K562 (cell line): ENCODE data around the gene GABPB2. TPM values are rescaled to one million over a fixed set of nuclear protein-coding genes. Genes with fewer than 3 reads are reported as not detected.

Experiments used
- ATAC-seq: fragments of 200-7000 bp; cut with Tn5 transposase; 3 replicates; pipeline ENCODE4 v1.9.1; 2020; ENCODE audit warnings: moderate library complexity
- BruUV-seq: library from RNA; stranded (reverse); fragments of 400-500 nt; replicated peaks from 2 replicates; lab custom pipeline; 2021; lab: Mats Ljungman, UMichigan
- CTCF ChIA-PET: fragments of 300-600 bp; formaldehyde crosslinking; extraction: SDS; loops from one replicate; lab custom pipeline; 2021; ENCODE audit warnings: low intra/inter-chr PET ratio; lab: Yijun Ruan, JAX
- POLR2A ChIA-PET: fragments of 300-600, 350-650 bp; sonication (Branson Sonifier 250); formaldehyde crosslinking; extraction: SDS; loops from one replicate; lab custom pipeline; 2021; ENCODE audit warnings: antibody characterized with exemption, inconsistent platforms; lab: Yijun Ruan, JAX
- DNase-seq, 4 experiments: peaks; one replicate each; pipeline versions ENCODE4 v3.0.0 to v3.0.0-alpha.2; 2011 to 2018; ENCODE audit warnings: low spot score in 3 of 4, mixed read lengths in 3 of 4; ENCODE audit errors: extremely low read depth in 1 of 4
- FAIRE-seq: peaks from 2 replicates; lab custom pipeline; 2011; peaks lifted over from hg19 to GRCh38; lab: Jason Lieb, UNC
- H2AFZ ChIP-seq: 2 replicates; pipeline ENCODE4 v1.6.0; 2011; ENCODE audit warnings: low read depth, low read length, control low read depth, inconsistent platforms
- H3K27ac ChIP-seq: fragments of 200-600 bp; 3 replicates; pipeline ENCODE4 v1.8.0; 2011; ENCODE audit warnings: low read depth, mild to moderate bottlenecking, control low read depth, inconsistent platforms, low read length, moderate library complexity, mixed read lengths; ENCODE audit errors: extremely low read depth
- H3K27me3 ChIP-seq, 2 experiments: fragments of 300-600 bp in 1 of 2; 2 replicates in 1 of 2; 3 replicates in 1 of 2; pipeline versions ENCODE4 v1.6.0 to v1.8.0; 2011; ENCODE audit warnings: inconsistent platforms in 2 of 2, low read length in 2 of 2, mild to moderate bottlenecking in 1 of 2, mixed read lengths in 1 of 2, moderate library complexity in 1 of 2; ENCODE audit not compliant: control insufficient read depth in 2 of 2, insufficient read depth in 2 of 2
- H3K36me3 ChIP-seq: fragments of 300-600 bp; 3 replicates; pipeline ENCODE4 v1.8.0; 2011; ENCODE audit warnings: mild to moderate bottlenecking, low read length, inconsistent platforms; ENCODE audit not compliant: control insufficient read depth, insufficient read depth
- H3K4me1 ChIP-seq, 2 experiments: fragments of 200-600 bp in 1 of 2; replicated peaks in 1 of 2; 2 replicates in 1 of 2; 3 replicates in 1 of 2; pipeline versions ENCODE4 v1.5.1 to v1.8.0; 2011; ENCODE audit warnings: inconsistent platforms in 2 of 2, low read length in 2 of 2, mild to moderate bottlenecking in 1 of 2, mixed read lengths in 1 of 2, moderate library complexity in 1 of 2; ENCODE audit not compliant: control insufficient read depth in 2 of 2, insufficient read depth in 2 of 2
- H3K4me2 ChIP-seq: 2 replicates; pipeline ENCODE4 v1.6.1; 2011; ENCODE audit warnings: low read length, control low read depth, inconsistent platforms, mixed read lengths; ENCODE audit not compliant: insufficient read depth
- H3K4me3 ChIP-seq: fragments of 200-600 bp; sonication (generic), shearing (Covaris generic); 2 replicates; pipeline ENCODE4 v1.5.1; 2016; ENCODE audit warnings: control low read depth, inconsistent platforms
- H3K79me2 ChIP-seq: fragments of 200-600 bp; 3 replicates; pipeline ENCODE4 v1.8.0; 2011; ENCODE audit warnings: low read length, inconsistent platforms; ENCODE audit not compliant: control insufficient read depth, insufficient read depth
- H3K9ac ChIP-seq, 2 experiments: 2 replicates each; pipeline versions ENCODE4 v1.6.0 to v1.6.1; 2011; ENCODE audit warnings: low read depth in 2 of 2, low read length in 2 of 2, control low read depth in 1 of 2, inconsistent platforms in 1 of 2, mild to moderate bottlenecking in 1 of 2, mixed read lengths in 1 of 2; ENCODE audit not compliant: insufficient read depth in 1 of 2
- H3K9me1 ChIP-seq: one replicate; pipeline ENCODE4 v1.6.0; 2011; ENCODE audit warnings: inconsistent platforms, mild to moderate bottlenecking, low read length, moderate library complexity; ENCODE audit not compliant: control insufficient read depth, insufficient read depth
- H3K9me3 ChIP-seq: replicated peaks from 2 replicates; pipeline ENCODE4 v1.5.1; 2011; ENCODE audit warnings: low read depth, low read length, inconsistent platforms; ENCODE audit not compliant: control insufficient read depth, insufficient read depth
- H4K20me1 ChIP-seq: replicated peaks from 2 replicates; pipeline ENCODE4 v1.6.1; 2011; ENCODE audit warnings: low read length, inconsistent platforms, mixed read lengths; ENCODE audit not compliant: control insufficient read depth, insufficient read depth
- EGR1 ChIP-seq: fragments of 450-650 bp; conservative IDR thresholded peaks from 2 replicates; pipeline ENCODE4 v1.6.1; 2017; ENCODE audit warnings: mild to moderate bottlenecking
- GATA2 ChIP-seq: sonication (generic); formaldehyde crosslinking; IDR thresholded peaks from 2 replicates; pipeline ENCODE4 v1.4.0; 2020; ENCODE audit warnings: mild to moderate bottlenecking, missing genetic modification reagents
- HDAC2 ChIP-seq: fragments of 450-650 bp; IDR thresholded peaks from 2 replicates; pipeline ENCODE4 v1.6.1; 2016; ENCODE audit warnings: mild to moderate bottlenecking
- IRF2 ChIP-seq: sonication (generic); formaldehyde crosslinking; IDR thresholded peaks from 2 replicates; pipeline ENCODE4 v1.8.1; 2022; ENCODE audit warnings: mild to moderate bottlenecking, missing genetic modification reagents
- IRF9 ChIP-seq: fragments of 450-650 bp; IDR thresholded peaks from 2 replicates; pipeline ENCODE4 v1.6.1; 2016; ENCODE audit warnings: missing biosample characterization, missing genetic modification characterization
- SMAD3 ChIP-seq: fragments of 450-650 bp; formaldehyde crosslinking; conservative IDR thresholded peaks from 2 replicates; pipeline ENCODE4 v1.4.0; 2020; ENCODE audit warnings: mild to moderate bottlenecking
- TOE1 ChIP-seq, 2 experiments: fragments of 450-650 bp in 1 of 2; sonication (generic) in 1 of 2; formaldehyde crosslinking in 1 of 2; IDR thresholded peaks; 2 replicates each; pipeline versions ENCODE4 v1.7.1 to v1.8.0; 2016 to 2022; ENCODE audit warnings: borderline replicate concordance in 2 of 2, mild to moderate bottlenecking in 2 of 2, antibody characterized with exemption in 1 of 2, inconsistent platforms in 1 of 2, low read depth in 1 of 2, missing genetic modification reagents in 1 of 2, moderate library complexity in 1 of 2
- WHSC1 ChIP-seq: IDR thresholded peaks from one replicate; pipeline ENCODE4 v1.6.1; 2012; ENCODE audit warnings: low read length, control low read depth, inconsistent platforms
- ZNF740 ChIP-seq, 3 experiments: fragments of 200-800 bp in 1 of 3; sonication (Bioruptor generic) in 1 of 3; sonication (generic) in 1 of 3; formaldehyde crosslinking in 1 of 3; IDR thresholded peaks; 2 replicates each; pipeline versions ENCODE4 v1.6.1 to v1.8.0; 2016 to 2022; ENCODE audit warnings: mild to moderate bottlenecking in 2 of 3, missing compliant biosample characterization in 2 of 3, missing genetic modification characterization in 2 of 3, missing genetic modification reagents in 1 of 3
- ZNF75A ChIP-seq: fragments of 450-650 bp; formaldehyde crosslinking; IDR thresholded peaks from 2 replicates; pipeline ENCODE4 v1.4.0; 2020; ENCODE audit warnings: mild to moderate bottlenecking
- WGBS: fragments of 100-300 bp; shearing (Covaris generic); methylation state at CpG from one replicate; pipeline ENCODE4 v1.1.6; 2016; ENCODE audit warnings: low coverage, mixed read lengths; ENCODE audit not compliant: insufficient coverage; ENCODE audit errors: missing lambda C conversion rate; 5-methylcytosine and 5-hydroxymethylcytosine counted together
- in situ Hi-C: fragments of 300-500 bp; cut with MboI; formaldehyde crosslinking; loops from 4 replicates; pipeline ENCODE4 v1.15.0; 2018; ENCODE audit warnings: inconsistent platforms, mixed read lengths
- intact Hi-C: fragments of 100-400 bp; cut with micrococcal nuclease; formaldehyde crosslinking; loops from 2 replicates; pipeline ENCODE4 v1.14.2; 2022
- polyA plus RNA-seq, 8 experiments: library from polyadenylated mRNA; depleted of rRNA in 4 of 8; stranded (reverse) in 5 of 8; unstranded in 3 of 8; fragments of >200 nt; fragmentation: Nextera tagmentation in 2 of 8; fragmentation: Illumina TruSeq in 1 of 8; extraction: Ambion mirVana in 2 of 8; extraction: Trizol in 1 of 8; gene quantifications; 2 replicates each; pipeline versions ENCODE4 v1.2.1 to v1.2.3, GENCODE V29; 2011 to 2014; ENCODE audit warnings: inconsistent platforms in 1 of 8, missing spikeins in 1 of 8
- total RNA-seq, 7 experiments: library from RNA; depleted of rRNA in 6 of 7; stranded (reverse); fragments of >200 nt in 6 of 7; fragmentation: Illumina TruSeq in 2 of 7; extraction: Trizol in 2 of 7; gene quantifications; 2 replicates each; pipeline versions ENCODE4 v1.2.1 to v1.2.3, GENCODE V29; 2011 to 2021; ENCODE audit warnings: low replicate concordance in 1 of 7
- TF ChIP-seq, protein P1 (sequence below): sonication (generic); formaldehyde crosslinking; IDR thresholded peaks from 2 replicates; pipeline ENCODE4 v1.8.1; 2023; ENCODE audit warnings: mild to moderate bottlenecking, missing genetic modification reagents

Gene GABPB2
- total and polyA plus RNA-seq, 9 of the 15 experiments (the other 6 are each of a cell fraction or from before 2014, with no cell fraction given), result 2.2 to 13.3 (median 6.1) TPM

DNA sequence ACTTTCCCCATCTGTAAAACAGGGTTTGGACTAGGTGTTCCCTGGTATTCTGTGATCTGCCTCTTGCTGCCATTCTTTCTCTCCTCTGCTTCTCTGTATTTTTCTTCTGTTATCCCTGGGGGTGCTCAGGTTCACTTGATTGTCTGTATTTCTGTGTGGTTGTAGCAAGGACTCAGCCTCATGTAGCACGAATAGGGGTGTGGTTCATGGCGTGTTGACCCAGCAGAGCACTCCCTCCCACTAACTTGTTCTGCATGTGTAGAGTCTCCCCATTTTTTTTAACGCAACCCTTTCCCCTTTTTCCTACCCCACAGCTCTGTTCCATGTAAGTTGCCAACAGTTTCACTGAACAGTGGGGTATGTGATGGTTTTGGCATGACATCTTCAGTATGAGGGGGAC is 35.4 kb upstream of the GABPB2 start:
- CTCF ChIA-PET, result interaction anchor here (0.7 kb wide), 1 partner anchor 37 kb away, joined by 6 read pairs; no protein-coding TSS in a partner anchor
- Histone ChIP-seq H3K79me2 (no peaks in the 10 kb centered on the region), H3K27me3 (no peaks in the 10 kb centered on the region), H3K27ac (no peak overlapping the region), H3K9ac (no peak overlapping the region), H3K9me1 (no peaks in the 10 kb centered on the region)
- 83% methylated on average over 2 of the region's 3 CpGs for WGBS
- TSS peak; percentile 46 for BruUV-seq
- TF ChIP-seq IRF9 (tag) (no peak), GATA2 (CRISPR knock-in tag) (no peak), HDAC2 (no peak)
- TF ChIP-seq, all 486 proteins: peak for 0
- DNase-seq (no peak), FAIRE-seq (no peak), ATAC-seq (peak; percentile 62)
- Histone ChIP-seq H3K9me3 (no peaks in the 10 kb centered on the region), H3K4me2 (no peak overlapping the region), H2AFZ (no peak overlapping the region), H3K4me3 (no peak overlapping the region), H3K36me3 (peaks cover 35% of the 10 kb centered on the region), H3K4me1 (peaks cover 4 to 9% of the 10 kb centered on the region in 2 experiments; a peak in 2 of 5 replicates), H4K20me1 (no peaks in the 10 kb centered on the region)
- intact Hi-C loops (no loop called here), in situ Hi-C loops (no loop called here)
- POLR2A ChIA-PET, result interaction anchor here (1.3 kb wide), 1 partner anchor 10 kb away, joined by 3 read pairs; no protein-coding TSS in a partner anchor

DNA sequence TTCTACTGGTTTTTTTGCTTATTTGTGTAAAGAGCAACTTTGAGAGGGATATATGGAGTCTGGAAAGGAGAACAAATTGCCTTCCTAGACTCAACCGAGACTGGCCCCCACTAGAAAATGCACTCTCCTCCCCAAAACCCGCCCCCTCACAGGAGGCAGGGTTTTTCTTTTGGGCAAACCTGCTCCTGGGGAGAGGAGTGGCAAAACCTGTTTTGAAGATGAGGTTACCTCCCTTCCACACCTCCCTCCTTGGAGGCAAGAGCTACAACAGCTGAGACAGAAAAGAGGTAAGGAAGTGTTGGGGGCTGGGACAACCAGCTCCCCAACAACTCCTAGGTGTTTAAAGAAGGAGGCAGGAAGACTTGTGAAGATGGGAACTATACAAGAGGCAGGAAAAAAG is 34.2 kb upstream of the GABPB2 start, which contains the start of gene BNIPL:
Gene BNIPL, plus strand, starts transcription at position 231 of the 400 bp plus-strand sequence. Its CDS starts 140 bp downstream, at position 371.
- H3K79me2 ChIP-seq, result no peaks in the 10 kb centered on the region
- no peaks in the 10 kb centered on the region for H3K9me3 ChIP-seq
- no peaks in the 10 kb centered on the region for H3K27me3 ChIP-seq
- no peaks in the 10 kb centered on the region for H3K9me1 ChIP-seq
- peak; percentile 16; the same call in 2 of the 3 replicates for ATAC-seq
- no peak within 1 kb of the TSS for H3K27ac ChIP-seq
- FAIRE-seq, result no peak
- no peak for DNase-seq
- WGBS, result 35% methylated on average over 2 of the region's 2 CpGs
- no TSS peak for BruUV-seq
- POLR2A ChIA-PET, result interaction anchor here (0.7 to 5.1 kb wide), 3 partner anchors 13 to 20 kb away, joined by 3 to 36 read pairs (median 6); partner anchors contain the start of gene C1orf56
- H4K20me1 ChIP-seq, result no peaks in the 10 kb centered on the region
- intact Hi-C loops (no loop called here), in situ Hi-C loops (no loop called here)
- H3K4me3 ChIP-seq, result no peak within 1 kb of the TSS
- H3K4me2 ChIP-seq, result no peak within 1 kb of the TSS
- peaks cover 23% of the 10 kb centered on the region for H3K36me3 ChIP-seq
- H3K9ac ChIP-seq, result peak within 1 kb of the TSS in 1 of 2 experiments; percentile 48; a peak in 1 of 4 replicates
- no peak within 1 kb of the TSS for H2AFZ ChIP-seq
- CTCF ChIA-PET, result no interaction called here
- H3K4me1 ChIP-seq, result peaks cover 4 to 9% of the 10 kb centered on the region in 2 experiments; a peak in 2 of 5 replicates
- no peak for TF ChIP-seq WHSC1
- no peak for TF ChIP-seq ZNF740 (CRISPR knock-in tag; IDR thresholded peaks at IDR 0.05)
- TF ChIP-seq ZNF740 (tag; IDR thresholded peaks at IDR 0.05), result no peak
- 0 out of 2 replicates have a peak, but pooled peaks have one; percentile 25 for TF ChIP-seq EGR1
- TF ChIP-seq, protein P1, sequence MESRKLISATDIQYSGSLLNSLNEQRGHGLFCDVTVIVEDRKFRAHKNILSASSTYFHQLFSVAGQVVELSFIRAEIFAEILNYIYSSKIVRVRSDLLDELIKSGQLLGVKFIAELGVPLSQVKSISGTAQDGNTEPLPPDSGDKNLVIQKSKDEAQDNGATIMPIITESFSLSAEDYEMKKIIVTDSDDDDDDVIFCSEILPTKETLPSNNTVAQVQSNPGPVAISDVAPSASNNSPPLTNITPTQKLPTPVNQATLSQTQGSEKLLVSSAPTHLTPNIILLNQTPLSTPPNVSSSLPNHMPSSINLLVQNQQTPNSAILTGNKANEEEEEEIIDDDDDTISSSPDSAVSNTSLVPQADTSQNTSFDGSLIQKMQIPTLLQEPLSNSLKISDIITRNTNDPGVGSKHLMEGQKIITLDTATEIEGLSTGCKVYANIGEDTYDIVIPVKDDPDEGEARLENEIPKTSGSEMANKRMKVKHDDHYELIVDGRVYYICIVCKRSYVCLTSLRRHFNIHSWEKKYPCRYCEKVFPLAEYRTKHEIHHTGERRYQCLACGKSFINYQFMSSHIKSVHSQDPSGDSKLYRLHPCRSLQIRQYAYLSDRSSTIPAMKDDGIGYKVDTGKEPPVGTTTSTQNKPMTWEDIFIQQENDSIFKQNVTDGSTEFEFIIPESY (CRISPR knock-in tag), result no peak
- TF ChIP-seq TOE1 (IDR thresholded peaks at IDR 0.05; ENCODE audit: borderline replicate concordance), result no peak
- no peak for TF ChIP-seq TOE1 (CRISPR knock-in tag; IDR thresholded peaks at IDR 0.05; ENCODE audit: borderline replicate concordance, low read depth)
- TF ChIP-seq ZNF75A (CRISPR knock-in tag), result no peak
- no peak for TF ChIP-seq IRF2
- TF ChIP-seq SMAD3 (CRISPR knock-in tag), result no peak
